H9 (cell line): Measurements from ENCODE around the gene CACNA2D3. TPM values are rescaled to one million over a fixed set of nuclear protein-coding genes. Genes with fewer than 3 reads are reported as not detected.

Source experiments
- DNase-seq: peaks from one replicate; pipeline ENCODE4 v3.0.0-alpha.2; 2017
- H2AFZ ChIP-seq: one replicate; pipeline ENCODE4 v1.6.1; 2013; ENCODE audit warnings: mild to moderate bottlenecking, low read length, control low read depth, moderate library complexity
- H2AK5ac ChIP-seq: 2 replicates; pipeline ENCODE4 v1.6.1; 2013; ENCODE audit warnings: low read length, control low read depth, mixed read lengths; ENCODE audit not compliant: insufficient read length
- H2BK120ac ChIP-seq: one replicate; pipeline ENCODE4 v1.6.1; 2013; ENCODE audit warnings: low read depth, mild to moderate bottlenecking, low read length, control low read depth, inconsistent platforms; ENCODE audit not compliant: poor library complexity, severe bottlenecking
- H2BK12ac ChIP-seq: 2 replicates; pipeline ENCODE4 v1.6.1; 2013; ENCODE audit warnings: low read length, control low read depth, mixed read lengths, low read depth; ENCODE audit not compliant: insufficient read length
- H2BK15ac ChIP-seq: 2 replicates; pipeline ENCODE4 v1.6.1; 2013; ENCODE audit warnings: low read depth, low read length, control low read depth
- H2BK20ac ChIP-seq: one replicate; pipeline ENCODE4 v1.6.1; 2013; ENCODE audit warnings: low read depth, mild to moderate bottlenecking, low read length, control low read depth, inconsistent platforms; ENCODE audit not compliant: poor library complexity, severe bottlenecking
- H2BK5ac ChIP-seq: 2 replicates; pipeline ENCODE4 v1.6.1; 2013; ENCODE audit warnings: low read length, control low read depth, mixed read lengths; ENCODE audit not compliant: insufficient read length
- H3K14ac ChIP-seq: 2 replicates; pipeline ENCODE4 v1.6.1; 2013; ENCODE audit warnings: low read length, control low read depth; ENCODE audit not compliant: insufficient read depth
- H3K18ac ChIP-seq: 2 replicates; pipeline ENCODE4 v1.6.1; 2013; ENCODE audit warnings: low read depth, mild to moderate bottlenecking, mixed read lengths, low read length, control low read depth; ENCODE audit not compliant: insufficient read length
- H3K23ac ChIP-seq: 2 replicates; pipeline ENCODE4 v1.6.1; 2013; ENCODE audit warnings: low read length, control low read depth, mixed read lengths, low read depth; ENCODE audit not compliant: insufficient read length
- H3K23me2 ChIP-seq: 2 replicates; pipeline ENCODE4 v1.6.1; 2013; ENCODE audit warnings: low read depth, mild to moderate bottlenecking, mixed read lengths, low read length, control low read depth; ENCODE audit not compliant: insufficient read length, poor library complexity, severe bottlenecking
- H3K27ac ChIP-seq: 2 replicates; pipeline ENCODE4 v1.5.1; 2013; ENCODE audit warnings: low read length, control low read depth, mixed read lengths, low read depth; ENCODE audit not compliant: insufficient read length
- H3K27me3 ChIP-seq: 2 replicates; pipeline ENCODE4 v1.6.1; 2013; ENCODE audit warnings: low read length, control low read depth, inconsistent platforms; ENCODE audit not compliant: insufficient read depth
- H3K4ac ChIP-seq: 2 replicates; pipeline ENCODE4 v1.6.1; 2013; ENCODE audit warnings: low read depth, mild to moderate bottlenecking, control low read depth, inconsistent platforms, low read length, moderate library complexity
- H3K4me1 ChIP-seq: 2 replicates; pipeline ENCODE4 v1.6.1; 2013; ENCODE audit warnings: low read length, control low read depth, inconsistent platforms; ENCODE audit not compliant: insufficient read depth
- H3K4me2 ChIP-seq: 2 replicates; pipeline ENCODE4 v1.6.1; 2013; ENCODE audit warnings: low read length, control low read depth, mixed read lengths; ENCODE audit not compliant: insufficient read length, insufficient read depth
- H3K56ac ChIP-seq: 2 replicates; pipeline ENCODE4 v1.6.1; 2013; ENCODE audit warnings: low read depth, mild to moderate bottlenecking, mixed read lengths, low read length, control low read depth; ENCODE audit not compliant: insufficient read length
- H3K79me1 ChIP-seq: 2 replicates; pipeline ENCODE4 v1.6.1; 2013; ENCODE audit warnings: low read depth, mild to moderate bottlenecking, moderate library complexity, low read length, control low read depth, inconsistent platforms; ENCODE audit not compliant: insufficient read depth, poor library complexity, severe bottlenecking
- H3K79me2 ChIP-seq: 2 replicates; pipeline ENCODE4 v1.6.1; 2013; ENCODE audit warnings: low read length, control low read depth, inconsistent platforms; ENCODE audit not compliant: insufficient read depth
- H3K9ac ChIP-seq: 2 replicates; pipeline ENCODE4 v1.6.1; 2013; ENCODE audit warnings: low read length, control low read depth, mixed read lengths; ENCODE audit not compliant: insufficient read length; ENCODE audit errors: extremely low read depth
- H3K9me3 ChIP-seq: one replicate; pipeline ENCODE4 v1.6.1; 2013; ENCODE audit warnings: low read depth, low read length, inconsistent platforms; ENCODE audit not compliant: control insufficient read depth
- H3T11ph ChIP-seq: one replicate; pipeline ENCODE4 v1.6.1; 2013; ENCODE audit warnings: mild to moderate bottlenecking, low read length, control low read depth, inconsistent platforms
- H4K20me1 ChIP-seq: one replicate; pipeline ENCODE4 v1.6.1; 2013; ENCODE audit not compliant: control insufficient read depth, insufficient read length, insufficient read depth
- H4K5ac ChIP-seq: 2 replicates; pipeline ENCODE4 v1.6.1; 2013; ENCODE audit warnings: low read depth, mild to moderate bottlenecking, mixed read lengths, low read length, control low read depth; ENCODE audit not compliant: insufficient read length
- H4K8ac ChIP-seq: replicated peaks from 2 replicates; pipeline ENCODE4 v1.6.1; 2013; ENCODE audit warnings: low read length, control low read depth, mixed read lengths, low read depth; ENCODE audit not compliant: insufficient read length
- H4K91ac ChIP-seq: 2 replicates; pipeline ENCODE4 v1.6.1; 2013; ENCODE audit warnings: low read depth, mild to moderate bottlenecking, moderate library complexity, mixed read lengths, low read length, control low read depth; ENCODE audit not compliant: insufficient read length
- H3K27ac Mint-ChIP-seq, 3 experiments: 2 replicates in 2 of 3; 3 replicates in 1 of 3; pipeline ENCODE4 v1.8.0; 2020 to 2021; ENCODE audit warnings: mixed read lengths in 3 of 3, mild to moderate bottlenecking in 1 of 3, moderate library complexity in 1 of 3
- H3K27me3 Mint-ChIP-seq: 2 replicates; pipeline ENCODE4 v1.8.0; 2021; ENCODE audit warnings: low read depth, mild to moderate bottlenecking, moderate library complexity, mixed read lengths
- H3K36me3 Mint-ChIP-seq, 3 experiments: 2 replicates in 2 of 3; 3 replicates in 1 of 3; pipeline ENCODE4 v1.8.0; 2020 to 2021; ENCODE audit warnings: low read depth in 3 of 3, mixed read lengths in 3 of 3; ENCODE audit not compliant: insufficient read depth in 1 of 3
- H3K4me1 Mint-ChIP-seq, 2 experiments: 2 replicates each; pipeline ENCODE4 v1.8.0; 2020; ENCODE audit warnings: mixed read lengths in 2 of 2
- H3K4me3 Mint-ChIP-seq, 2 experiments: 2 replicates in 1 of 2; 3 replicates in 1 of 2; pipeline ENCODE4 v1.8.0; 2020 to 2021; ENCODE audit warnings: mild to moderate bottlenecking in 2 of 2, mixed read lengths in 2 of 2, moderate library complexity in 1 of 2
- H3K9me3 Mint-ChIP-seq, 2 experiments: 2 replicates in 1 of 2; 3 replicates in 1 of 2; pipeline ENCODE4 v1.8.0; 2020; ENCODE audit warnings: mild to moderate bottlenecking in 2 of 2, mixed read lengths in 2 of 2, moderate library complexity in 1 of 2
- WGBS: extraction: QIAGEN DNeasy Blood & Tissue Kit; methylation state at CpG from one replicate; pipeline ENCODE4 v1.1.7; 2013; ENCODE audit warnings: missing lambda C conversion rate, low lambda C conversion rate, mixed read lengths; ENCODE audit not compliant: insufficient read length; ENCODE audit errors: extremely low coverage; 5-methylcytosine and 5-hydroxymethylcytosine counted together
- total RNA-seq: library from RNA; stranded (reverse); gene quantifications from 2 replicates; pipeline ENCODE4 v1.2.1, GENCODE V29; 2021
- TF ChIP-seq, protein P1 (sequence below): fragments of 200-600 bp; sonication (generic); conservative IDR thresholded peaks from 3 replicates; pipeline ENCODE4 v1.8.0; 2021; ENCODE audit warnings: antibody characterized with exemption, mild to moderate bottlenecking

Gene CACNA2D3
- total RNA-seq, 1 experiment from 2014 or later, result 3.2 TPM

- Histone ChIP-seq H3K79me2 (no peaks in the 10 kb centered on the region), H2BK12ac (no peak overlapping the region), H4K8ac (no peak overlapping the region), H3K9me3 (no peaks in the 10 kb centered on the region), H3K4me1 (peaks cover 8% of the 10 kb centered on the region), H4K91ac (no peak overlapping the region), H3K14ac (no peak overlapping the region), H3T11ph (no peak overlapping the region), H3K4me2 (no peak overlapping the region), H3K9ac (no peak overlapping the region), H3K56ac (no peak overlapping the region), H3K27ac (no peak overlapping the region), H3K4ac (no peak overlapping the region), H2BK120ac (no peak overlapping the region), H2BK15ac (no peak overlapping the region), H3K23ac (no peak overlapping the region), H3K79me1 (no peaks in the 10 kb centered on the region), H2BK20ac (no peak overlapping the region), H2AFZ (no peak overlapping the region), H3K18ac (no peak overlapping the region), H3K27me3 (no peaks in the 10 kb centered on the region), H4K5ac (no peak overlapping the region), H2AK5ac (no peak overlapping the region), H2BK5ac (no peak overlapping the region), H3K23me2 (no peaks in the 10 kb centered on the region), H4K20me1 (no peaks in the 10 kb centered on the region)
- Mint-ChIP-seq H3K27me3 (no peaks in the 10 kb centered on the region), H3K4me1 (peaks cover 39 to 49% of the 10 kb centered on the region in 2 experiments), H3K9me3 (no peaks in the 10 kb centered on the region), H3K27ac (peak overlapping the region in 1 of 3 experiments; percentile 76; a peak in 2 of 7 replicates), H3K4me3 (no peak overlapping the region; a peak in 1 of 5 replicates), H3K36me3 (peaks cover 0 to 4% (median 2%) of the 10 kb centered on the region in 3 experiments; a peak in 3 of 7 replicates)
- TF ChIP-seq, protein P1, sequence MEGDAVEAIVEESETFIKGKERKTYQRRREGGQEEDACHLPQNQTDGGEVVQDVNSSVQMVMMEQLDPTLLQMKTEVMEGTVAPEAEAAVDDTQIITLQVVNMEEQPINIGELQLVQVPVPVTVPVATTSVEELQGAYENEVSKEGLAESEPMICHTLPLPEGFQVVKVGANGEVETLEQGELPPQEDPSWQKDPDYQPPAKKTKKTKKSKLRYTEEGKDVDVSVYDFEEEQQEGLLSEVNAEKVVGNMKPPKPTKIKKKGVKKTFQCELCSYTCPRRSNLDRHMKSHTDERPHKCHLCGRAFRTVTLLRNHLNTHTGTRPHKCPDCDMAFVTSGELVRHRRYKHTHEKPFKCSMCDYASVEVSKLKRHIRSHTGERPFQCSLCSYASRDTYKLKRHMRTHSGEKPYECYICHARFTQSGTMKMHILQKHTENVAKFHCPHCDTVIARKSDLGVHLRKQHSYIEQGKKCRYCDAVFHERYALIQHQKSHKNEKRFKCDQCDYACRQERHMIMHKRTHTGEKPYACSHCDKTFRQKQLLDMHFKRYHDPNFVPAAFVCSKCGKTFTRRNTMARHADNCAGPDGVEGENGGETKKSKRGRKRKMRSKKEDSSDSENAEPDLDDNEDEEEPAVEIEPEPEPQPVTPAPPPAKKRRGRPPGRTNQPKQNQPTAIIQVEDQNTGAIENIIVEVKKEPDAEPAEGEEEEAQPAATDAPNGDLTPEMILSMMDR, result no peak
- WGBS, result no CpG with 5 or more reads among the region's 3 CpGs
- no peak for DNase-seq
Observed at GRCh38 chr3:54696313-54696712, 574.0 kb downstream of the CACNA2D3 start.
